Endometrium (tissue), 2 donors: ENCODE data around the gene CADM4.
"Not testable (repeated sequence)": the region's sequence is repeated elsewhere in the genome, so short reads cannot be mapped to it uniquely, and the experiment has no call there.

Experiments
- FAIRE-seq: peaks from 2 replicates; lab custom pipeline; 2012; peaks lifted over from hg19 to GRCh38; lab: Jason Lieb, UNC
- donor health status: control.
- donor health status: control.

CADM4 gene, protein sequence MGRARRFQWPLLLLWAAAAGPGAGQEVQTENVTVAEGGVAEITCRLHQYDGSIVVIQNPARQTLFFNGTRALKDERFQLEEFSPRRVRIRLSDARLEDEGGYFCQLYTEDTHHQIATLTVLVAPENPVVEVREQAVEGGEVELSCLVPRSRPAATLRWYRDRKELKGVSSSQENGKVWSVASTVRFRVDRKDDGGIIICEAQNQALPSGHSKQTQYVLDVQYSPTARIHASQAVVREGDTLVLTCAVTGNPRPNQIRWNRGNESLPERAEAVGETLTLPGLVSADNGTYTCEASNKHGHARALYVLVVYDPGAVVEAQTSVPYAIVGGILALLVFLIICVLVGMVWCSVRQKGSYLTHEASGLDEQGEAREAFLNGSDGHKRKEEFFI

DNA sequence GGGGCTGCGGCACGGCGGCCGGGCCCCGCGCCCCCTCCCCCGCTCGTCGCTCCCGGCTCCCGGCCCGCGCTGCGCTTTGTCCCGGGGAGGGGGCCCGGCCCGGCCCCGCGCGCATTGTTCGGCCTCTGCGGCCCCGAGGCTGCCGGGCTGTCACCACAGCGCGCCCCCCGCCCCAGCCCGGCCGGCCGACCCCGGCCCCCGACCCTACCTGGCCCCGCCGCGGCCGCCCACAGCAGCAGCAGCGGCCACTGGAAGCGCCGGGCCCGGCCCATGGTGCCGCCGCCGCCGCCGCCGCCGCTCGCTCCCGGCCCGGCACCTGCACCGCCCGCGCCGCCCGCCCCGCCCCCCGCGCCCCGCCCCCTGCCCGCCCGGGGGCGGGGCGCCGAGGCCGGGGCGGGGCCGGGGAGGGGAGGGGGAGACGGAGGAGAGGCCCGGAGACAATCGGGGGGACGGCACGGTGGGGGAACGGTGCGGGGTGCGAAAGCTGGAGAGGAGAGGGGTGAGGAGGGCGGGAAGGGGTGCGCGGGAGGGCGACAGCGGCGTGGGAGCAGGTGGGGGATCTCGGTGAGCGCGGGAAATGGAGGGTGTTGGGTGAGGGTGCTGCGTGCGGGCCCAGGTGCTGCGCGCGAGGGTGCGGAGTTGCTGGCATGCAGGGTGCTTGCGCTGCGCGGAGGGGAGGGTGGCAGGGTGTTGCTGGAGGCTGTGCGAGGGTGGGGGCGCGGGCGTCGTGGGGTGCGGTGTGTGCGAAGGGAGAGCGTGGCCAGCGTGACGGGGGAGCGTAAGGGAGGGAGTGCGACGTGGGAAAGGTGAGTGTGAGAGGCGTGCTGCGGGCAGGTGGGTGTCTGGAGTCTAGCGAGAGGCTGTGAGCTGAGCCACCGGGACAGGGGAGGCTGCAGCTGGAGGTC, at the start of gene CADM4:
Gene CADM4, minus strand, starts transcription at position 332 of the 905 bp plus-strand sequence. Its CDS starts 60 bp downstream, at position 272.
- FAIRE-seq = no peak

DNA sequence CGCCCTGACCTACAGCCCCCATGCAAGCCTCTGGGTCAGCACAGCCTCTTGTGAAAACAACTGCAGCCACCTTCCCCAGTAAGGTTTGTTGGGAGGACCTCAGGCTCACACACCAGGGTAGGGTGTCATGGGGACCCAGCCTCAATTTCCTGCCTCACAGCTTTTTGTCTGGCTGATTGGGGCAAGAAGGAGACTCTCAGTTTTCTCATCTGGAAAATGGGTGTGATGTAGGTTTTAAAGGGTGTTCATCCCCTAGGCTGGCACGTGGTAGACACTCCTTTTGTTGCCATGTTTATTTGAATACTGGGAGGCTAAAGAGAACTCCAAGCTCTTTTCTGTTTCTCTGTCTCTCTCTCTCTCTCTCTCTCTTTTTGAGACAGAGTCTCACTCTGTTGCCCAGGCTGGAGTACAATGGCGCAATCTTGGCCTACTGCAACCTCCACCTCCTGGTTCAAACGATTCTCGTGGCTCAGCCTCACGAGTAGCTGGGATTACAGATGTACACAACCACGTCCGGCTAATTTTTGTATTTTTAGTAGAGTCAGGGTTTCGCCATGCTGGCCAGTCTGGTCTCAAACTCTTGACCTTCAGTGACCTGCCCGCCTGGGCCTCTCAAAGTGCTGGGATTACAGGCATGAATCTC, 48.5 kb upstream of the CADM4 start:
- FAIRE-seq = no peak

DNA sequence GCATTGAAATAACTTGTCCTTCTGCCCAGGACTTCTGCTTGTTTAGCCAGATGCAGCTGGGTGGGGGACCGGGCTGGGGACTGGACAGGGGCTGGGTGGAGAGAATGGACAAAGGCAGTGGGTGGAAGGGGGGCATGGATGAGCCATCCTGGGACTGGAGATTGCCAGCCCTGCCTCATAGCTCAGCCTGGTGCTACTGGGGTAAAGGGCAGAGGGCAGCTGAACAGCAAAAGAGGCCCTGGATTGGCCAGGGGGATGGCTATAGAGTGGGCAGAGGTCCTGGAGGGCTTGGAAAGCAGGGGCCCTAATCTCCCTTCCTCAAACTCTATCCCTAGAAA, 48.0 kb upstream of the CADM4 start:
- no peak for FAIRE-seq

DNA sequence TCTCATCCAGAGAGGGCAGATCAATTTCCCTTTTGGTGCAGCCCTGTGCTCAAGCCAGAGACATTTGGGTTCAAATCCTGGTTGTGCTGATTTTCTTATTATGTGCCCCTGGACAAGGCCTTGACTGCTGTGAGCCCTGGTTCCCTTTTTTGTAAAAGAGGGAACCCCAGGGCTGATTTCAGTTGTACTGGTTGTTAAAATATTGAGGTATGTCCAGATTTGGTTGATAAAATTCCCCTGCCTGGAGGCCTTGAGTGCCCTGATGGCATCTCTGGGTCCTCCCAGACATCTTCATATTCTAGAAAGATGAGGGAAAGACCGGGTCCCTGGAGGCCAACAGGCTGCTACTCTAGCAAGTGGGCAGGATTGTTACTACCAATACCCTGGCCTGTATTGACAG, 44.7 kb upstream of the CADM4 start:
- FAIRE-seq = no peak

DNA sequence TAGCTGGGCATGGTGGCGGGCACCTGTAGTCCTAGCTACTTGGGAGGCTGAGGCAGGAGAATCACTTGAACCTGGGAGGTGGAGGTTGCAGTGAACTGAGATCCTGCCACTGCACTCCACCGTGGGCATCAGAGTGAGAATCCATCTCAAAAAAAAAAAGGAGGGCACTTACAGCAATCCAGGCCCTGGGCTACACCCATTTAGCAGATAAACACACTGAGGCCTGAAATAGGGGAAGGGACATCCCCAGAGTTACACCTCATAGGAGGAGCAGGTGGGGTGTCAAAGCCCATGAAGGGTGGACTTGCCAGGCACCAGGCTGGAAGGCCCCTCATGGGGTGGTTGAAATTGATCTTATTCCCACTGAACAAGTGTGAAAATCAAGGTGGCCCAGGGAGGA, 44.3 kb upstream of the CADM4 start:
- FAIRE-seq = no peak

DNA sequence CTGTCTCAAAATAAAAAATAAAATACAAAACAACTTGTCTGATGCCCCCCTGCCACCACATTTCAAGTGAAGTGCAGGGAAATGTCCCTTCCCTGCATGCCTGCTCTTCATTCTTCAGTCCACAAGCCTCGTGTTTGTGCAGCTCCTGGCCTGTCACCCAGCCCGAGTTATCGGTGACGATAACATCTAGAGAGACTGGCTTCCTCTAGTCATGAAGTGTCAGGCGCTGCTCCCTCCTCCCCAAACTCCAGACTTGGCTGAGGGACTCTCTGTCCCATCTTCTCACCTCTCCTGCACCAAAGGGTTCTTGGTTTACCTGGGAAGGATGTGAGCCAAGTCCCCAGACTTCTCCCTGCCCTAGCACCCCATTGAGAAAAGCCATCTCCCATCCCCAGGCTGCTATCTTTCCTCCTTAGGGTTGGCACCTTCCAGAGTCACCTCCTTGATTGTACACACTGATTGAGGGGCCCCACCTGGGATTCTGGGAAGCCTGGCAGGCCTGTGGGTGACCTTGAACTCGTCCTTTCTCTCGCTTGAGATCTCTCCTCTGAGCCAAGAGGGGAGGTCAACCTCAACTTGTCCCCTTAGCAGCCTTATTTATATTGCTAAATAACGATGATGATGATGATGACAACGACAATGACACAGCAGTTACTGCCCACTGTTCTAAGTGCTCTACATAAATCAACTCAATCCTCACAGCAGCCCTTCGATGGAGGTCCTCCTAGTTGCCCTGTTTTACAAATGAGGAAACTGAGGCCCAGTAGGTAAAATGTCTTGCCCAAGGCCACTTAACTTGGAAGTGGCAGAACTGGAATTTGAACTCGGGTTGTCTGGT, 43.4 kb upstream of the CADM4 start:
- FAIRE-seq = no peak

DNA sequence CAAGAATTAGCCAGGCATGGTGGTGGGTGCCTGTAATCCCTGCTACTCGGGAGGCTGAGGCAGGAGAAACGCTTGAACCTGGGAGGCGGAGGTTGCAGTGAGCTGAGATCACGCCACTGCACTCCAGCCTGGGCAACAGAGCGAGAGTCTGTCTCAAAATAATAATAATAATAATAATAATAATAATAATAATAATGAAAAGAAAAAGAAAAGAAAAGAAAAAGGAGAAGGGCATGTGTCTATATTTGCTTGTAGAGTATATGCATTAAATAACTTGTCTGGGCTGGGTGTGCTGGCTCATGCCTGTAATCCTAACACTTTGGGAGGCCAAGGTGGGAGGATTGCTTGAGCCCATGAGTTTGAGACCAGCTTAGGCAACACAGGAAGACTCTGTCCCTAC, 42.6 kb upstream of the CADM4 start:
- FAIRE-seq = not testable (repeated sequence)

DNA sequence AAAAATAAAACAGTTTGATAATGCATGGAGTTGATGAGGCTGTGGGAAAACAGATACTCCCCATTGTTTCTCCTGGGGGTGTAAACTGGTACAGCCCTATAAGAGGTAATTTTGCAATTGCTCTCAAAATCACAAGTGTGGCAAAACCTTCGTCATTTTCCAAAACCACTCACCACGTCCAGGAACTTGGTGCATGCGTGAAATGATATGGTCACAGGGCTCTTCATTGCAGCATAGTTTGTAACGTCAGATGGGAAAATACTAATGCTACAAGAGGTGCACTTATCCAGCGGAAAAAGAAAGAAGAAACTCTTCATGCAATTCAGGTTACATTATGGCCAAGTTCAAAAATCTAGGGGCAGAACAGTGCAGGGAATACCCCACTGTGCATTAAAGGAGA, 42.2 kb upstream of the CADM4 start:
- FAIRE-seq = no peak

DNA sequence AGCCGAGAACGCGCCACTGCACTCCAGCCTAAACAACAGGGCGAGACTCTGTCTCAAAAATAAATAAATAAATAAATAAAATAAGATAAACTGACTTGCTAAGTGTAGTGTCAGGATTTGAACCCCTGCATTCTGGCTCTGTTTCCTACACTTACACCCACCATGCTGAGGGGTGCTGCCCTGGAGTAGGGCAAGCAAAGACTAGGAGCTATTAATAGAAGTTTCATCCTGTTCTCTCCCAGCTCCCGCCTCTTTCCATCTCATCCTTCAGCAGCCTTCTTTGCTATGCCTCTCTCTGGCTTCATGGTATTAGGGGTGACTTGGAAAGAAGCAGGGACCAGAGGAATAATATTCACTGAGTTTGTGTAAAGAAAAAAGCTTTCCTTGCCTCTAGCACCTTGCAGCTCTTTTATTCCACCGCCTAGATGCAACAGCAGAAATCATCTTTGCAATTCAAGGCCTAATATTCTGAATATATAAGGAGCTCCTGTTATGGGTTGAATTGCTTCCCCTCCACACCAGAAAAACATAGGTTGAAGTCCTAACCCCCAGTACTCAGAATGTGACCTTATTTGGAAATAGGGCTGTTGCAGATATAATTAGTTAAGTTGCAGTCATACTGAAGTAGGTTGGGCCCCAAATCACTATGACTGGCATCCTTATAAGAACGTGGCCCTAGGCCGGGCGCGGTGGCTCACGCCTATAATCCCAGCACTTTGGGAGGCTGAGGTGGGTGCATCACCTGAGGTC, 39.0 kb upstream of the CADM4 start:
- FAIRE-seq = no peak

DNA sequence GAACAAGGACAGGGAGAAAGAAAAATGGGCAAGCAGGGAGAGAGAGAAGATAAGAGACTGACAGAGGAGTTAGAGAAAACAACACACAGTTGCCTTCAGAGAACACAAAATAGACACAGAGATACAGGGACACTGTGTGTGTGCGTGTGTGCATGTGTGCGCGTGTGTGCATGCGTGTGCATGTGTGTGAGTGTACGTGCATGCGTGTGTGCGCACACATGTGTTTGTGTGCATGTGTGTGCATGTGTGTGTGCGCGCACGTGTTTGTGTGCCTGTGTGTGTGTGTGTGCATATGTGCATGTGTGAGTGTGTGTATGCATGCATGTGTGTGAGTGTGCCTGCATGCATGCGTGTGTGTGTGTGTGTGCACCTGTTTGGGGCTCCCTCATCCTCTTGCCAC, 36.3 kb upstream of the CADM4 start:
- FAIRE-seq = no peak

DNA sequence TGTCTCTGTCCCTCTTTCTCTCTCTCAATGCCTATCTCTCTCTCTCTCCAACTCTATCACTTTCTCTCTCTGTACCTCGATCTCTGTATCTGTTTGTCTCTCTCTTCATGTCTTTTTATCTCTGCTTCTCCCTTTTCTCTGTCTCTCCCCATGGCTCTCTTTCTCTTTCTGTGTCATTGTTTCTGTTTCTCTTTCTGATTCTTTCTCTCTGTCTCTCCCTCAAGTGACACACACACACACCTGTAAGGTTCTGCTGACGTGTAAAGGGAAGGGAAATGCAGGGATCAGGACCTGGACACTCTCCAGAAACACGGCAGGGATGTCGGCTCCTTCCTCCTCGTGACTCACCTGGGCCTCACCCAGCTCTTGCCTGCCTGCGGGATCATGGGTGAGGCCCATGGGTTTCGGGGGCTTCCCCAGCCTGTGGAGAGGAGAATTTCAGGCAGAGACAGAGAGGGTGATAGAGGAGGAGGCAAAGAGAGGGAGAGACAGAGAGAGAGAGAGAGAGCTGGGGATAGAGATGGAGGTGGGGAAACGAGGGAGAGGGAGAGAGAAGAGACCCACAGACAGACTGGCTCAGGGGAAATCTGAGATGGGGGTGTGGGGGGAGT, 35.7 kb upstream of the CADM4 start:
- no peak for FAIRE-seq

DNA sequence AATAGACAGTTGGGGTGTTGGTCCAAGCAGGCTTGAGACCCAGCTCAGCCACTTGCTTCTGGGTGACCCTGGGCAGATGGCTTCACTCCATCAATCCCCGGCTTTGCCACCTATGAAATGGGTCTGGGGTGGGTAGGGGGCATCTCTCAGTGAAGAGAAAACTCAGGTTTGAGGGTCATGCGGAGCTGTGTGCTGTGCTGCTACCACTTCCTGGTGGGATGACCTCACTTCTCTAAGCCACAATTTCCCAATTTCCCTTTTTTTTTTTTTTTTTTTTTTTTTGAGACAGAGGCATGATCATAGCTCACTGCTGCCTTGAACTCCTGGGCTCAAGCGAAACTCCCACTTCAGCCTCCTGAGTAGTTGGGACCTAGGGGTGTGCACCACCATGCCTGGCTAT, 34.9 kb upstream of the CADM4 start:
- no peak for FAIRE-seq

DNA sequence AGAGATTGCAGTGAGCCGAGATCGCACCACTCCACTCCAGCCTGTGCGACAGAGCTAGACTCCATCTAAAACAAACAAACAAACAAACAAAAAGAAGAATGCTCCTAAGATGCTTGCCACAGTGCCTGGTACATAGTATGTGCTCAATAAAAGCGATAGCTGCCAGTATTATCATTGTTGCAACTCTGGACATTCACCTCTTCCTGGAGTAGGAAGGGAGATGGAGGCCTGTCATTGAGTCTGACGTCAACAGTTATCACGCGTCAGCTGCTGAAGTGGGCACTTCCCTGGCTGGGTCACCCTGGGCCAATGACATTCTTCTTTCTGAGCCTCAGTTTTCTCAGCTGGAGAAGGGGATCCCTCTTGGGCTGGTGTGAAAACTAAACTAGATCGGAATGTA, 34.5 kb upstream of the CADM4 start:
- FAIRE-seq = no peak

DNA sequence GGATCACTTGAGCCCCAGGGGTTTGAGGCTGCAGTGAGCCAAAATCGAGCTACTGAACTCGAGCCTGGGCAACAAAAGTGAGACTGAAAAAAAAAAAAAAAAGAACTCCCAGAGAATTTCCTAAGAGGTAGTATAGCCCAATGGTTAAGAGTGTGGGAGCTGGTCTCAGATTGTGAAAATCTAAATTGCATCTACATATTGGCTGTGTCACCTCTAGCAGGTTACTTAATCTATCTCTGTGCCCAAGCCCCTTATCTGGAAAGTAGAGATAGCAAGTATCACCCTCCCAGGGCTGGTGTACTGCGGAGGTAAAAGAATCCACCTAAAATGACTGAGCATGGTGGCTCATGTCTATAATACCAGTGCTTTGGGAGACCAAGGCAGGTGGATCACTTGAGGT, 34.0 kb upstream of the CADM4 start:
- FAIRE-seq = no peak

DNA sequence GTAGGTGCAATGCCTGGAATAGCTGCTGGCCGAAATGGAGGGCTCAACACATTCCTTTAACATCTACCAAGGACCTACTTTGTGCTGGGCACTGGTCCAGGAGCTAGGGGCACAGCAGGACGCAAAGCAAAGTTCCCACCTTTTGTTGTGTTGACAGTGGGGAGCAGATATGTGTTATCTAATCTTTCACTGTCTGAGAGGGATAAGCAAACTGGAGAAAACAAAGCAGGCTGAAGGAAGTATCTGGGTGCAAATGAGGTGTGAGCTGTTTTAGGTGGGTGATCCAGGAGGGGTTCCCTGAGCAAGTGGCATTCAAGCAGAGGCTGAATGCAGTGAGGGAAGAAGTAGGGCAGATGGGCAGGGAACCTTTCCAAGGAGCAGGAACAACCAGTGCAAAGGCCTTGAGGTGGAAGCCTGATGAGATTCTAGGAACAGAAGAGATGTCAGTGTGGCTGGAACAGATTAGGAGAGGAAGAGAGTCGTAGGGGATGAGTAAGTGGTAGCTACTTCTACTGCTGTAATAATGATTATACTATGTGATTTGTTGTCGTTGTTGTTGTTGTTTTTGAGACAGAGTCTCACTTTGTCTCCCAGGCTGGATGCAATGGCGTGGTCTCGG, 32.5 kb upstream of the CADM4 start:
- FAIRE-seq = no peak

DNA sequence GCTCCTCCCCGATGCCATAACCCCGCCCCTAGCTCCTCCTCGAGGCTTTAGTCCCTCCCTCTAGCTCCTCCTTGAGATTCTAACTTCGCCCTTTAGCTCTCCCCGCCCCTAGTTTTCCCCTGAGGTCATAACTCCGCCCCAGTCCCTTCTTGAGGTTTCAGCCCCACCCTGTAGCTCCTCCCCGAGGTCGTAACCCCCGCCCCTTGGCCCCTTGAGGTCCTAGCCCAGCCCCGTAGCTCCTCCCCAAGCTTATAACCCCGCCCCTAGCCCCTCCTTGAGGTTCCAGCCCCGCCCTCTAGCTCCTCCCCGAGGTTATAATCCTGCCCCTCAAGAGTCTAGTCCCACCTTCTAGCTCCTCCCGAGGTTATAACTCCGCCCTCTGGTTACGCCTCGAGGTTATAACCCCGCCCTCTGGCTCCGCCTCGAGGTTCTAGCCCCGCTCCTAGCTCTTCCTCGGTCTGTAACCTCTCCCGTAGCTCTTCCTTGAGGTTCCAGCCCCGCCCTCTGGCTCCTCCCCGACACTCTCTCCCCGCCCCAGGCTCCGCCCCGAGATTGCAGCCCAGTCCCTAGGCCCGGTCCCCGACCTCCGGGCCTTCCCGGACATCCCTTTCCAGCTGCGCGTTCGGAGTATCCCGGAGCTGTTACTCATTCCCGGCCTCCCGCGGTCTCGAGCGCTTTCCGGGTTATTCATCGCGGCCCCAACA, 28.9 kb upstream of the CADM4 start:
- FAIRE-seq = peak; percentile 91

DNA sequence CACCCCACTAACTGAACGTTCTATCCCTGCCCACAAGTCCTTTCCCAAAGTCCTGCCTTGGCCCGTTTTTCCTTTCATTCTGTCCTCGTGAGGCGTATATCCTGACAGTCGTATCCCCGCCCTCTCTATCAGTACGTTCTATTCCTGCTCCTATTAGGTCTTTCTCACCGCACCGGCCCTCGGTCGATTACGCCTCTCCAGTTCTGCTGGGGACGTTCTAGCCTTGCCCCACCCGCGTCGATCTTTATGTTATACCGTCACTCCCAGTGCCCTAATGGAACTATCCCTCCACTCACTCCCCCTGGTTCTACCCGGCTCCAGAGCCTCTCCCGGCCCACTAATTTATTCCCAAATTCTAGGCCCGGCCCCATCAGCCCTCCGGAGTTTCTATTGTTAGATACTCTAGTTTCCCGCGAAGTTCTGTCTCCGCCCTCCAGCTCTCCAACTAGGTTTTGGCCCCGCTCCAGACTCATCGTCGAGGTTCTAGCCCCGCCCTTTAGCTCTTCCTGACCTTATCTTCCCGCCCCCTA, 28.3 kb upstream of the CADM4 start:
- peak; percentile 54 for FAIRE-seq

DNA sequence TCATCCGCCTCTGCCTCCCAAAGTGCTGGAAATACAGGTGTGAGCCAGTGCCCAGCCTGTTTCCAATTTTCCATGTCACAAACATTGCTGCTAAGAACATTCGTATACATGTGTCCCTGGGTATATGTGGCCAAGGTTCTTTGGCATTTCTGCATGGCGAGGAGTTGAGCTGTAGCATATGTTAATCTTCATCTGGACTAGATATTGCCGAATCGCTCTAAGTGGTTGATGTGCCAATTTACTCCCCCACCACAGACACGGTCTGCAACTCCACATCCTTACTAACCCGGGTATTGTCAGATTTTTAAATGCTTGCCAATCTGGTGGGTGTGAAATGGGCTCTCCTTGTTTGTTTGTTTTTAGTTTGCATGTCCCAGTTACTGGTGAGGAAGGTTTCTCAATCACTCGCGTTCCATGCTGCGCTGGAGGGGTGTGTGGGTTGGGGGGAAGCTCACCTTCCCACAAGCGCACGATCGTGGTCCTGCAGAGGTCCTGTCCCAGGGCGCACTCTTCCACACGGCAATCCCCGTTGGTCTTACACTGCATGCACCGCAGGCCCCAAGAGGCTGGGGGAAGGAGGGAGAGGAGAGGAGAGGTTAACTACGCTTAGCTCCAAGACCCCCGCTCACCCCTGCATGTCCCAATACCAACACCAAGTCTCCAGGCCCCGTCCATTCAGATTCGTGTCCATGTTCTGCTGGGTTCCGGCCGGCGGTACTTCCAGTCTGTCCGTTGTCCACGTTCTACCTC, 27.7 kb upstream of the CADM4 start:
- no peak for FAIRE-seq

DNA sequence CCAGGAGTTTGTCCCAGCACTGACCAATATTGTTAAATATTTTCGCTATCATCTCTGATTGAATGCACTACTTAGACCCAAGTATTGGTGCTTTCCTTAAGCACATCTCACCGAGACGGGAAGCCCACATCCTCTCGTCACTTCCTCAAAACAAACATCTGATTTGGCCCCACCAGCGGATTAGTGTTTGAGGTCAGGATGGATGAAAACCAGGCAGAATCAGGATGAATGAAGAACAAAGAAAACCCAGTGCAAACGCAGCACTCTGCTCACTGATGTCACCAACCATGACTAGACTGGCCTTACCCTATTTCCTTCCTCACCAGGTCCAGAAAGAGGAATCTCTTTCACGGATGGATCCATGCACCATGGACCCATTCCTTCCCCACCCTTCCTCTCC, 24.4 kb upstream of the CADM4 start:
- no peak for FAIRE-seq
